SK-N-MC (cell line): ENCODE results near the gene TAF11L3.
"Not testable (repeated sequence)": the region's sequence is repeated elsewhere in the genome, so short reads cannot be mapped to it uniquely, and the experiment has no call there.

ENCODE experiments used
- DNase-seq: peaks from one replicate; pipeline ENCODE4 v3.0.0-alpha.2; 2011; ENCODE audit warnings: low read depth, low spot score
- H3K27ac ChIP-seq: fragments of 200-600 bp; sonication (generic); 2 replicates; pipeline ENCODE4 v1.5.1; 2016; ENCODE audit warnings: mixed run types
- H3K36me3 ChIP-seq: fragments of 200-600 bp; sonication (generic); 2 replicates; pipeline ENCODE4 v1.6.1; 2017; ENCODE audit warnings: antibody characterized with exemption, low read length, mixed read lengths; ENCODE audit not compliant: insufficient read depth
- H3K4me3 ChIP-seq: fragments of 200-600 bp; sonication (generic); 2 replicates; pipeline ENCODE4 v1.5.1; 2016
- H3K9ac ChIP-seq: fragments of 200-600 bp; sonication (generic); 2 replicates; pipeline ENCODE4 v1.8.0; 2017; ENCODE audit warnings: mixed run types, mixed read lengths; ENCODE audit not compliant: insufficient read length
- H3K9me3 ChIP-seq: fragments of 200-600 bp; sonication (generic); 2 replicates; pipeline ENCODE4 v1.6.1; 2017; ENCODE audit warnings: low read depth, mild to moderate bottlenecking, antibody characterized with exemption, low read length, moderate library complexity, mixed read lengths
- EZH2 ChIP-seq: fragments of 200-600 bp; sonication (generic); IDR thresholded peaks from one replicate; pipeline ENCODE4 v1.6.1; 2017; ENCODE audit warnings: antibody characterized with exemption
- FOXP2 ChIP-seq: optimal IDR thresholded peaks from 2 replicates; pipeline ENCODE3; 2011; ENCODE audit warnings: mild to moderate bottlenecking, moderate library complexity; ENCODE audit not compliant: insufficient read depth; ENCODE audit errors: extremely low read length, control extremely low read depth
- POLR2AphosphoS5 ChIP-seq: IDR thresholded peaks from 2 replicates; pipeline ENCODE4 v1.6.1; 2012; ENCODE audit warnings: mild to moderate bottlenecking, low read depth, low read length, borderline replicate concordance

Gene TAF11L3

GRCh38 chr5:17518067-17518466 lies at the start of gene TAF11L3:
TSS of gene TAF11L3 (plus strand) at chr5:17518367.
- H3K36me3 ChIP-seq, DNase-seq, H3K27ac ChIP-seq, H3K9me3 ChIP-seq, H3K4me3 ChIP-seq, H3K9ac ChIP-seq: not testable (repeated sequence)

- no peak for DNase-seq
- H3K36me3 ChIP-seq: no peaks in the 10 kb centered on the region
- H3K9me3 ChIP-seq: no peaks in the 10 kb centered on the region
- TF ChIP-seq POLR2AphosphoS5 (no peak), EZH2 (no peak), FOXP2 (no peak)
- no peak overlapping the region for H3K4me3 ChIP-seq
- no peak overlapping the region for H3K9ac ChIP-seq
- H3K27ac ChIP-seq: no peak overlapping the region
These were observed 48.1 kb upstream of the TAF11L3 start for GRCh38 chr5:17470064-17470463.

GRCh38 chr5:17475064-17475463 lies 43.1 kb upstream of the TAF11L3 start:
- H3K4me3 ChIP-seq, H3K36me3 ChIP-seq, H3K9me3 ChIP-seq, H3K27ac ChIP-seq, DNase-seq, H3K9ac ChIP-seq: not testable (repeated sequence)

GRCh38 chr5:17477043-17477442 lies 41.1 kb upstream of the TAF11L3 start:
- Histone ChIP-seq H3K4me3 (no peak overlapping the region), H3K27ac (no peak overlapping the region), H3K9ac (no peak overlapping the region), H3K9me3 (no peaks in the 10 kb centered on the region), H3K36me3 (no peaks in the 10 kb centered on the region)
- DNase-seq: no peak
- no peak for TF ChIP-seq FOXP2
- no peak for TF ChIP-seq POLR2AphosphoS5
- TF ChIP-seq EZH2: no peak

- TF ChIP-seq FOXP2 (no peak), POLR2AphosphoS5 (no peak), EZH2 (no peak)
- DNase-seq: no peak
- no peak overlapping the region for H3K27ac ChIP-seq
- H3K36me3 ChIP-seq: no peaks in the 10 kb centered on the region
- no peaks in the 10 kb centered on the region for H3K9me3 ChIP-seq
- no peak overlapping the region for H3K4me3 ChIP-seq
- H3K9ac ChIP-seq: no peak overlapping the region
These were observed 40.4 kb upstream of the TAF11L3 start for GRCh38 chr5:17477573-17478265.

GRCh38 chr5:17481378-17481777 lies 36.8 kb upstream of the TAF11L3 start:
- no peak overlapping the region for H3K27ac ChIP-seq
- DNase-seq: no peak
- H3K36me3 ChIP-seq: no peaks in the 10 kb centered on the region
- H3K9ac ChIP-seq: no peak overlapping the region
- no peak overlapping the region for H3K4me3 ChIP-seq
- TF ChIP-seq FOXP2 (no peak), POLR2AphosphoS5 (no peak), EZH2 (no peak)
- H3K9me3 ChIP-seq: no peaks in the 10 kb centered on the region

GRCh38 chr5:17482790-17483189 lies 35.4 kb upstream of the TAF11L3 start:
- no peak for DNase-seq
- H3K27ac ChIP-seq: no peak overlapping the region
- no peak overlapping the region for H3K4me3 ChIP-seq
- no peaks in the 10 kb centered on the region for H3K36me3 ChIP-seq
- TF ChIP-seq EZH2 (no peak), FOXP2 (no peak), POLR2AphosphoS5 (no peak)
- H3K9ac ChIP-seq: no peak overlapping the region
- no peaks in the 10 kb centered on the region for H3K9me3 ChIP-seq

- H3K36me3 ChIP-seq, DNase-seq, H3K9me3 ChIP-seq, H3K27ac ChIP-seq, H3K9ac ChIP-seq, H3K4me3 ChIP-seq: not testable (repeated sequence)
These were observed 31.5 kb upstream of the TAF11L3 start for GRCh38 chr5:17486464-17487173.

GRCh38 chr5:17487174-17487512 lies 31.0 kb upstream of the TAF11L3 start:
- no peak overlapping the region for H3K4me3 ChIP-seq
- no peaks in the 10 kb centered on the region for H3K9me3 ChIP-seq
- H3K36me3 ChIP-seq: no peaks in the 10 kb centered on the region
- no peak for DNase-seq
- no peak overlapping the region for H3K9ac ChIP-seq
- no peak overlapping the region for H3K27ac ChIP-seq
- no peak for TF ChIP-seq EZH2
- TF ChIP-seq FOXP2: no peak
- TF ChIP-seq POLR2AphosphoS5: no peak

GRCh38 chr5:17491257-17491656 lies 26.9 kb upstream of the TAF11L3 start:
- not testable (repeated sequence) for DNase-seq, H3K27ac ChIP-seq, H3K9me3 ChIP-seq, H3K36me3 ChIP-seq, H3K4me3 ChIP-seq, H3K9ac ChIP-seq
